ENCODE data around the gene ARID1B. TPM values are rescaled to one million over a fixed set of nuclear protein-coding genes. Genes with fewer than 3 reads are reported as not detected.

The ARID1B gene
- total and polyA plus RNA-seq, 2 of the 13 experiments (the other 11 are each of a cell fraction or from before 2014, with no cell fraction given) = 20.1 to 32.6 TPM

DNA sequence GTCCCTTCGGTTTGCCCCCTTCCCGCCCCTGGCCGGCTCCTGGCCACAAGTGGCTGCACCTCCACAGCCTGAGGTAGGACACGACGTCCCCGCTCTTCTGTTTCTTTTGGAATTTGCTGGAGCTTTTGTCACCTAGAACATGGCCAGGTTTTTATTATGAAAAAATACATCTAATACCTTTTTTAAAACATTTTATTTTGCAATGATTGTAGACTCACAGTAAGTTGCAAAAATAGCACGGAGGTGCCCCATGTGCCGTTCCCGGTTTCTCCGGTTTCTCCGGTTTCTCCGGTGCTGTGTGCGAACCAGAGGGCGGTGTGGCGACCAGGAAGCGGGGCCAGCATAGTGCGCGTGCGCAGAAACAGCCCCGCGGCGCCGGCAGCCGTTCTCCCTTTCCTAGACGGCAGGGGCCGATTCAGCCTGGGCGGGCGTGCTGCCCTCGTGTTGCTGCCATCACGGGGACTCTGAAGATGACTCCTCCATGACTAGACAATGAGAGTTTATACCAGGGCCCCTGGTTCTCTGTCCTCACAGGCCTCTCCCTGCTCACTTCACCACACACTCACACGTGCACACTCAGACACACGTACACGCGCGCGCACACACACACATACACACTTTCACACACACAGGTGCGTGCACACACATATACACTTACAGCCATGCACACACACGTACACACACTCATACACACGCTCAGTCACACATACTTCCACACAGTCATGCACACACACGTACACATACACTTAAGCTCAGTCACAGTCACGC lies 444.1 kb downstream of the ARID1B start (continued):
- TF ChIP-seq IKZF4 (CRISPR knock-in tag; IDR thresholded peaks at IDR 0.05; ENCODE audit: borderline replicate concordance, low read depth, not compliant biosample characterization) = peak; percentile 83
- TF ChIP-seq ZNF850 (CRISPR knock-in tag; conservative IDR thresholded peaks at IDR 0.05) = no peak
- TF ChIP-seq SMYD3 (CRISPR knock-in tag; IDR thresholded peaks at IDR 0.05) = peak; percentile 47; the same call in 1 of the 2 replicates
- TF ChIP-seq, protein P1, sequence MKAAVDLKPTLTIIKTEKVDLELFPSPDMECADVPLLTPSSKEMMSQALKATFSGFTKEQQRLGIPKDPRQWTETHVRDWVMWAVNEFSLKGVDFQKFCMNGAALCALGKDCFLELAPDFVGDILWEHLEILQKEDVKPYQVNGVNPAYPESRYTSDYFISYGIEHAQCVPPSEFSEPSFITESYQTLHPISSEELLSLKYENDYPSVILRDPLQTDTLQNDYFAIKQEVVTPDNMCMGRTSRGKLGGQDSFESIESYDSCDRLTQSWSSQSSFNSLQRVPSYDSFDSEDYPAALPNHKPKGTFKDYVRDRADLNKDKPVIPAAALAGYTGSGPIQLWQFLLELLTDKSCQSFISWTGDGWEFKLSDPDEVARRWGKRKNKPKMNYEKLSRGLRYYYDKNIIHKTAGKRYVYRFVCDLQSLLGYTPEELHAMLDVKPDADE (CRISPR knock-in tag; IDR thresholded peaks at IDR 0.05) = no peak
- TF ChIP-seq, protein P2, sequence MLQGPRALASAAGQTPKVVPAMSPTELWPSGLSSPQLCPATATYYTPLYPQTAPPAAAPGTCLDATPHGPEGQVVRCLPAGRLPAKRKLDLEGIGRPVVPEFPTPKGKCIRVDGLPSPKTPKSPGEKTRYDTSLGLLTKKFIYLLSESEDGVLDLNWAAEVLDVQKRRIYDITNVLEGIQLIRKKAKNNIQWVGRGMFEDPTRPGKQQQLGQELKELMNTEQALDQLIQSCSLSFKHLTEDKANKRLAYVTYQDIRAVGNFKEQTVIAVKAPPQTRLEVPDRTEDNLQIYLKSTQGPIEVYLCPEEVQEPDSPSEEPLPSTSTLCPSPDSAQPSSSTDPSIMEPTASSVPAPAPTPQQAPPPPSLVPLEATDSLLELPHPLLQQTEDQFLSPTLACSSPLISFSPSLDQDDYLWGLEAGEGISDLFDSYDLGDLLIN (CRISPR knock-in tag; IDR thresholded peaks at IDR 0.05; ENCODE audit: borderline replicate concordance) = no peak
- TF ChIP-seq KDM5B (CRISPR knock-in tag; IDR thresholded peaks at IDR 0.05; ENCODE audit: borderline replicate concordance) = no peak; the same call in 1 of the 2 replicates
- TF ChIP-seq U2AF2 (IDR thresholded peaks at IDR 0.05; ENCODE audit: low read depth, low read length) = no peak
- TF ChIP-seq, protein P3, sequence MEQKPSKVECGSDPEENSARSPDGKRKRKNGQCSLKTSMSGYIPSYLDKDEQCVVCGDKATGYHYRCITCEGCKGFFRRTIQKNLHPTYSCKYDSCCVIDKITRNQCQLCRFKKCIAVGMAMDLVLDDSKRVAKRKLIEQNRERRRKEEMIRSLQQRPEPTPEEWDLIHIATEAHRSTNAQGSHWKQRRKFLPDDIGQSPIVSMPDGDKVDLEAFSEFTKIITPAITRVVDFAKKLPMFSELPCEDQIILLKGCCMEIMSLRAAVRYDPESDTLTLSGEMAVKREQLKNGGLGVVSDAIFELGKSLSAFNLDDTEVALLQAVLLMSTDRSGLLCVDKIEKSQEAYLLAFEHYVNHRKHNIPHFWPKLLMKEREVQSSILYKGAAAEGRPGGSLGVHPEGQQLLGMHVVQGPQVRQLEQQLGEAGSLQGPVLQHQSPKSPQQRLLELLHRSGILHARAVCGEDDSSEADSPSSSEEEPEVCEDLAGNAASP (CRISPR knock-in tag; IDR thresholded peaks at IDR 0.05; ENCODE audit: borderline replicate concordance) = no peak
- TF ChIP-seq, protein P4, sequence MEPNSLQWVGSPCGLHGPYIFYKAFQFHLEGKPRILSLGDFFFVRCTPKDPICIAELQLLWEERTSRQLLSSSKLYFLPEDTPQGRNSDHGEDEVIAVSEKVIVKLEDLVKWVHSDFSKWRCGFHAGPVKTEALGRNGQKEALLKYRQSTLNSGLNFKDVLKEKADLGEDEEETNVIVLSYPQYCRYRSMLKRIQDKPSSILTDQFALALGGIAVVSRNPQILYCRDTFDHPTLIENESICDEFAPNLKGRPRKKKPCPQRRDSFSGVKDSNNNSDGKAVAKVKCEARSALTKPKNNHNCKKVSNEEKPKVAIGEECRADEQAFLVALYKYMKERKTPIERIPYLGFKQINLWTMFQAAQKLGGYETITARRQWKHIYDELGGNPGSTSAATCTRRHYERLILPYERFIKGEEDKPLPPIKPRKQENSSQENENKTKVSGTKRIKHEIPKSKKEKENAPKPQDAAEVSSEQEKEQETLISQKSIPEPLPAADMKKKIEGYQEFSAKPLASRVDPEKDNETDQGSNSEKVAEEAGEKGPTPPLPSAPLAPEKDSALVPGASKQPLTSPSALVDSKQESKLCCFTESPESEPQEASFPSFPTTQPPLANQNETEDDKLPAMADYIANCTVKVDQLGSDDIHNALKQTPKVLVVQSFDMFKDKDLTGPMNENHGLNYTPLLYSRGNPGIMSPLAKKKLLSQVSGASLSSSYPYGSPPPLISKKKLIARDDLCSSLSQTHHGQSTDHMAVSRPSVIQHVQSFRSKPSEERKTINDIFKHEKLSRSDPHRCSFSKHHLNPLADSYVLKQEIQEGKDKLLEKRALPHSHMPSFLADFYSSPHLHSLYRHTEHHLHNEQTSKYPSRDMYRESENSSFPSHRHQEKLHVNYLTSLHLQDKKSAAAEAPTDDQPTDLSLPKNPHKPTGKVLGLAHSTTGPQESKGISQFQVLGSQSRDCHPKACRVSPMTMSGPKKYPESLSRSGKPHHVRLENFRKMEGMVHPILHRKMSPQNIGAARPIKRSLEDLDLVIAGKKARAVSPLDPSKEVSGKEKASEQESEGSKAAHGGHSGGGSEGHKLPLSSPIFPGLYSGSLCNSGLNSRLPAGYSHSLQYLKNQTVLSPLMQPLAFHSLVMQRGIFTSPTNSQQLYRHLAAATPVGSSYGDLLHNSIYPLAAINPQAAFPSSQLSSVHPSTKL (CRISPR knock-in tag; IDR thresholded peaks at IDR 0.05) = peak; percentile 34; the same call in 1 of the 2 replicates
- peak; percentile 81; the same call in 1 of the 2 replicates for TF ChIP-seq SNAPC2 (CRISPR knock-in tag; IDR thresholded peaks at IDR 0.05)
- peak; percentile 58; the same call in 1 of the 2 replicates for TF ChIP-seq ZNF136 (CRISPR knock-in tag; IDR thresholded peaks at IDR 0.05; ENCODE audit: low read depth)
- TF ChIP-seq, protein P5, sequence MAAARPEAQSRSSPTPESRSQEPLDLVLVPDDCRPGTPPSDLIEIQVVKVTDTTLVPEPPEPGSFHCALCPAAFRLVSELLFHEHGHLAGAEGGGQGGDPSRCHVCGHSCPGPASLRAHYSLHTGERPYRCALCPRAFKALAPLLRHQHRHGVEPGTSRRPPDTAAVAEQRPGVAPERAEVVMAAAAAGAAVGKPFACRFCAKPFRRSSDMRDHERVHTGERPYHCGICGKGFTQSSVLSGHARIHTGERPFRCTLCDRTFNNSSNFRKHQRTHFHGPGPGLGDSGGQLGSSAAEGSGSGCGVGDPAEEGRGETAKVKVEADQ (CRISPR knock-in tag; IDR thresholded peaks at IDR 0.05; ENCODE audit: borderline replicate concordance) = peak; percentile 89
- TF ChIP-seq JUNB (CRISPR knock-in tag; IDR thresholded peaks at IDR 0.05; ENCODE audit: borderline replicate concordance) = no peak
- TF ChIP-seq TSC22D2 (CRISPR knock-in tag; IDR thresholded peaks at IDR 0.05; ENCODE audit: borderline replicate concordance) = peak; percentile 59; the same call in 1 of the 2 replicates
- TF ChIP-seq KDM6A (CRISPR knock-in tag; IDR thresholded peaks at IDR 0.05; ENCODE audit: low read depth) = no peak
- 0 out of 2 replicates have a peak, but pooled peaks have one; percentile 34 for TF ChIP-seq POLR2G (IDR thresholded peaks at IDR 0.05; ENCODE audit: low read depth, low read length)
- 0 out of 2 replicates have a peak, but pooled peaks have one; percentile 40 for TF ChIP-seq ZNF205 (CRISPR knock-in tag; IDR thresholded peaks at IDR 0.05)
- no peak for TF ChIP-seq ZNF460 (CRISPR knock-in tag; IDR thresholded peaks at IDR 0.05; ENCODE audit: borderline replicate concordance)
